GM08714 (cell line): ENCODE measurements around the gene CATSPERE.
"Not testable (repeated sequence)": the region's sequence is repeated elsewhere in the genome, so short reads cannot be mapped to it uniquely, and the experiment has no call there.

Experiments
- H3K4me3 ChIP-seq: fragments of 200-500 bp; sonication (Bioruptor generic); 2 replicates; pipeline ENCODE4 v1.5.1; 2014; ENCODE audit warnings: mild to moderate bottlenecking, low read length, inconsistent platforms
- ZNF274 ChIP-seq: IDR thresholded peaks from 2 replicates; pipeline ENCODE4 v1.6.1; 2012; ENCODE audit warnings: mild to moderate bottlenecking, low read depth, low read length

Gene CATSPERE

DNA sequence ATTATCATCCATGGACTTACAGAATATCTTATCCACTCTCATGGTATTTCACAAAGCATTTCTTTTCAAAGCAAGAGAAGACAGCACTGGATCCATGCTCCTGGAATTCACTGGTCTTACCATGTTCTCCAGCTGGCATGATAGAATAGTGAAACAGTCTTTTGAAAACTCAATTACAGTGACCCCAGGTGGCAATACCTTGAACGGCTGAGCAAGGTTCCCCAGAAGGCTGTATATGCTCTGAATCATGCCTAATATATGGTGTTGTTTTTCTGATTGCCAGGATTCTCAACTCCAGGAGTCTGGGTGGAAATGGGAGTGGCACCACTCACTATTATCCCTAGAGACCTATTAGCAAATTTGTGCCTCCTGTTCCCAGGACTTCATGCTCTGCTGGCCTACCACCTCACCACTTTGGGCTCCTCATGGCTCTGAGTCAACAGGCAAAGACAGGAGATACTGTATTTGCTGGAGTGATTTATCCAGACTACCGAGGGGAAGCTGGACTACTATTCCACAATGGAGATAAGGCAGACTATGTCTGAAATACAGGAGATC is 87.6 kb downstream of the CATSPERE start:
- TF ChIP-seq ZNF274 = no peak
- H3K4me3 ChIP-seq = no peak overlapping the region

DNA sequence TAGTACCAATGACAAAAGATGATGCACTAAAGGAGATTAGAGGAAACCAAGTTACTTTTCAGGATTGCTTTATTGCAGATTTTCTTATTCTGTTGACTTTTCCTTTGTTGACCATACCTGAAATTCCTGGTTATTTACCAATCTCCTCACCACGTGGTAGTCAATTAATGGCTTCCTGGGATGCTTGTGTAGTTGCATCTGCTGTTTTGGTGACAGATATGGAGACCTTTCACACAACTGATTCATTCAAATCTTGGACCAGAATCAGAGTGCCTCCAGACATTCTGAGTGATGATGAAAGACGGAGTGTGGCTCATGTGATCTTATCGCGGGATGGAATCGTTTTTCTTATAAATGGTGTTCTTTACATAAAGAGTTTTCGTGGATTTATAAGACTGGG is 91.3 kb downstream of the CATSPERE start:
- no peak for TF ChIP-seq ZNF274
- H3K4me3 ChIP-seq = no peak overlapping the region

DNA sequence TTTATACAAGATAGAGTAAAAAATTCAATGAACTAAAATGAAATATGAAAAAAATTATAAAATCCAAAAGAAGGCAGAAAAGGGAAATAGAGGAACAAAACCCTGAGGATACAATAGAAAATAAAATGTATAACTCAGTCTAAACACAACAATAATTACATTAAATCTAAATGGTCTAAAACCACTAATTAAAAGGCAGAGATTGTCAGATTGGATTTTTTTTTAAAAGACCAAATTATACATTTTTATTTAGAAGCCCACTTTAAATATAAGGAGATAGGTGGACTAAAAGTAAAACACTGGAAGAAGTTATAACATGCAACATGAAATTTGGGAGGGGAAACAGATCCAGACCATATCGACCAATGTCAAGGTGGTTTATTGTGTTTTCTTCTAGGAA is 95.2 kb downstream of the CATSPERE start:
- no peak for TF ChIP-seq ZNF274
- no peak overlapping the region for H3K4me3 ChIP-seq

DNA sequence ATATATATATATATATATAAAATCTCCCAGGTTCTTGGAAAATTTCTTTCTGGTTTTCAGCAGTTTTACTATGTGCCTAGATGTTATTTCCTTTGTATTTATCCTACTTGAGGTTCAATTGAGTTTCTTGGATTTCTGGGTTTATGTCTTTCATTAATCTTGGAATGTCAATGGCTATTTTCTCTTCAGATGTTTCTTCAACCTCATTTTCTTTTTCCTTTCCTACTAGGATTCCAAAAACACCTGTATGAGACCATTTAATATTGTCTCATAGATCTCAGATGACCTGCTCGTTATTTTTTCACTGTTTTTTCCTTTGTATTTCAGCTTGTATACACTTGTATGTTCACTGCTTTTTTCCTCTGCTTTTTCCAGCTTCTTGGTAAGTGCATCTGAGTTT is 96.5 kb downstream of the CATSPERE start:
- no peak for TF ChIP-seq ZNF274
- no peak overlapping the region for H3K4me3 ChIP-seq

DNA sequence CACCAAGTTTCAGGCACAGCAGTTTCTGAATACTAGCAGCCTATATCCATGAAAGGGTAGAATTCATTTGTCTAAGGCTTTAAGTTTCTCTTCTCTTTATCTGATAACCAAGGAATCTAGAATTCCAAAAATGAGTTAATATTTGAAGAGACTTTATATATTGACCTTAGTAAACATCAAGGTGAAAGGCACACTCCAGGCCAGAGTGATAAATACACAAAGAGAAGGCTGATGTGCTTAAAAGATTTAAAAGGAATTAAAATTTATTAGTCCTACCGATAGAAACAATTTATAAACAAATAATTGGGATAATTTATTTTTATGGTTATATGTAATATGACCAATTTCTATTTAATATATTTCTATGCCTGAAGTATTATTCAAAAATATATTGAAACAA is 98.5 kb downstream of the CATSPERE start:
- H3K4me3 ChIP-seq = no peak overlapping the region
- no peak for TF ChIP-seq ZNF274

DNA sequence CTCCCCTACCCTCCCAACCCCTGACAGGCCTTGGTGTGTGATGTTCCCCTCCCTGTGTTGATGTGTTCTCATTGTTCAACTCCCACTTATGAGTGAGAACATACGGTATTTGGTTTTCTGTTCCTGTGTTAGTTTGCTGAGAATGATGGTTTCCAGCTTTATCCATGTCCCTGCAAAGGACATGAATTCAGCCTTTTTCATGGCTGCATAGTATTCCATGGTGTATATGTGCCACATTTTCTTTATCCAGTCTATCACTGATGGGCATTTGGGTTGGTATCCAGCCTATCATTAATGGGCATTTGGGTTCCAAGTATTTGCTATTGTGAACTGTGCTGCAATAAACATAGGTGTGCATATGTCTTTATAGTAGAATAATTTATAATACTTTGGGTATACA is 101.8 kb downstream of the CATSPERE start:
- not testable (repeated sequence) for H3K4me3 ChIP-seq

DNA sequence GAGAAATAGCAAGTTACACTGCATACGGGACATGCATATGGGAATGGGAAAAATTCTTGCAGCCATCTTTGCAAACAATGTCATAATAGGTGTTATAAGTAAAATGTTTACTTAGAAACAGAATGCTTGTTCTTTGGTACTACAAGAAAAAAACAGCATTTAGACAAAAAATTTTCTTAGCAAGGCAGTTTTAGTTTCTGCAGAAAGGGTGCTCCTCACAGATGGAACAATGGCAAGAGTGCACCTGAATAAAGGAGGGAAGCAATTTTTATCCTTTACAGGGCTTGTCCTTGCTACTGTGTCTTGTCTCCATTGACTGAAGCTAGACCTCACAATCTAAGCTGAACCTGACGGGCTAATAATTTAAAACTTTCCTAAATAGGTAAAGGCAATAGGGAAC is 112.7 kb downstream of the CATSPERE start:
- TF ChIP-seq ZNF274 = no peak
- no peak overlapping the region for H3K4me3 ChIP-seq

DNA sequence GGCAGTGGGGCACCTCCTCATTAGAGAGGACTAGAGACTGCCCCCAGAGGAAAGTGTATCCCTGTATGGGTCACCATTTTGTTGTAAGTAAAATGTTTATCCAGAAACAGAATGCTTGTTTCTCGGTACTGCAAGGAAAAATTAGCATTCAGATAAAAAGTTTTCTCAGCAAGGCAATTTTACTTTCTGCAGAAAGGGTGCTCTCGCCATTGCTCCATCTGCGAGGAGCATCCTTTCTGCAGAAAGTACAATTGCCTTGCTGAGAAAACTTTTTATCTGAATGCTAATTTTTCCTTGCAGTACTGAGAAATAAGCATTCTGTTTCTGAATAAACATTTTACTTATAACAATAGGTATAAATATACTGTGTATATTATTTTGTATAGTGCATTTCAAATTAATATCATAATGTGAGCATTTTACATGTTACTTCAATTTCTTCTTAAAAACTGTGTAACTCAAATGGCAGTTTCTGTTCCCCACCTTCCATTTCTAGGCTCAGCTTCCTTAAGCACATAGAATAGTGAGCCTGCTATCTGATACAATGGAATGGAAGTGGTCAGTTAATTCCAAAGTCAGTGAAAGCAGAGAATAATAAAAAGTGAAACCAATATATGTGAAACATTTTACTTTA is 115.3 kb downstream of the CATSPERE start:
- TF ChIP-seq ZNF274 = no peak
- no peak overlapping the region for H3K4me3 ChIP-seq

DNA sequence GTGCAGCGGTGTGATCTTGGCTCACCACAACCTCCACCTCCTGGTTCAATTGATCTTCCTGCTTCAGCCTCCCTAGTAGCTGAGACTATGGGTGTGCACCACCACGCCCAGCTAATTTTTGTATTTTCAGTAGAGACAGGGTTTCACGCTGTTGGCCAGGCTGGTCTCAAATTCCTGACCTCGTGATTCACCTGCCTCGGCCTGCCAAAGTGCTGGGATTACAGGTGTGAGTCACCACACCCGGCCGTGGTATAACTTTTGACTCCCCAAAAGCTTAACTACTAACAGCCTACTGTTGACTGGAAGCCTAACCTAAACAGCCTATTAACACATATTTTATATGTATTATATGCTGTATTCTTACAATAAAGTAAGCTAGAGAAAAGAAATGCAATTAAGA is 117.1 kb downstream of the CATSPERE start:
- H3K4me3 ChIP-seq = not testable (repeated sequence)

DNA sequence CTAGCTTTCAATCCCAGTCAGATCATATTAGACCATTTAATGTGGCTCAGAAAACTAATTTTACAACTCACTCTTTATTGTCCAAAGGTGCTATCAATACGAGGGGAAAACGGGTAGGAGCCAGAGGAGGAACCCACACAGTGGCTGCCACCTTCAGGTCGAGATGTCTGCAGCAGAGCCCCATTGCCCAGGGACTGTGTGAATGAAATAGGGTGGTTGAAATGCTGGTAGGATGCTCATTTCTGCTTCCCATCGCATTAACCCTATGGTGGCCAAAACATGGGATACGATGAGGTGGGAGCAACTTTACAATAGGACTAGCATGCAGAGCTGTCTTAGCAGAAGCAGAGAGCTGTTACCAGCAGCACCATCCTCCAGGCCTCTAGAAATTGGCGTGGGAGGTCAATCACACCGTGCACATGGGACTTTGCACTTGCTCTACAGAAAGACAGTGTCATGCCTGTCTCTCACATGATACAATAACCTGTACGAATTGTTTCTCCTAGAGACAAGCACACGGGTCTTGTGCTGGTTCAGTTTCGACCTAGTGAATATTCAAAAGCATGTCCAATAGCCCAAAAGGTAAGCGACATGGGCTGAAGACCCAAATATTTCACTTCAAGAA is 122.4 kb downstream of the CATSPERE start:
- TF ChIP-seq ZNF274 = no peak
- no peak overlapping the region for H3K4me3 ChIP-seq

DNA sequence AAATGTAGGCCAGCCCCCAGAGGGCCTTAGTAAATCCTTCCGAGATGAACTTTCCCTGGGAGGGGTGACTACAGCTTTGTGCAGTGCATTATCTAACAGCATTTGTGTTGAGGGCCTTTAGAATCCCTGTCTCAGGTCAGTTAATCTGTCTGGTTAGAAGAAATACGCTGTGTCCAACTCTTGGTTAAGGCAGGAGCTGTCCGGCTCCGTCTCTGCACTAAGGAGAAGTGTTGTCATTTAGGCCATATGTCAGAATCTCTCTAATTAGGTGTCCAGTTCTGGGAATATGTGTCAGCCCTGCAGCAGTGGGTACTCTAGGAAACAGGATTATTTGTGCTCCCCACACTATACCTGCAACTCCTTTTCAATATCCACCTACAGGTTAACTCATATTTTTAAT is 124.8 kb downstream of the CATSPERE start:
- TF ChIP-seq ZNF274 = no peak
- H3K4me3 ChIP-seq = no peak overlapping the region

DNA sequence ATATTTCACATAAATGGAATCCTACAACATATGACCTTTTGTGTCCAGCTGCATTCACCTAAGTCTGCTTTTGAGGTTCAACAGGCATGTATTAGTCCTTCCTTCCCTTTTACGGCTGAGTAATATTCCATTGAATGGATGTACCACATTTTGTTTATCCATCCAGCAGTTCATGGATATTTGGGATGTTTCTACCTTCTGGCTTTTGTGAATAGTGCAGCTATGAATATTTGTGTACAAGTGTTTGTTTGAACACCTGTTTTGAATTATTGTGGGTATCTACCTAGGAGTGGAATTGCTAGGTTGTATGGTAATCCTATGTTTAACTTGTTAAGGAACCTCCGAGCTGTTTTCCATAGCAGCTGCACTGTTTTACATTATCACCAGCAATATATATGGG is 129.6 kb downstream of the CATSPERE start:
- no peak overlapping the region for H3K4me3 ChIP-seq
- TF ChIP-seq ZNF274 = no peak

DNA sequence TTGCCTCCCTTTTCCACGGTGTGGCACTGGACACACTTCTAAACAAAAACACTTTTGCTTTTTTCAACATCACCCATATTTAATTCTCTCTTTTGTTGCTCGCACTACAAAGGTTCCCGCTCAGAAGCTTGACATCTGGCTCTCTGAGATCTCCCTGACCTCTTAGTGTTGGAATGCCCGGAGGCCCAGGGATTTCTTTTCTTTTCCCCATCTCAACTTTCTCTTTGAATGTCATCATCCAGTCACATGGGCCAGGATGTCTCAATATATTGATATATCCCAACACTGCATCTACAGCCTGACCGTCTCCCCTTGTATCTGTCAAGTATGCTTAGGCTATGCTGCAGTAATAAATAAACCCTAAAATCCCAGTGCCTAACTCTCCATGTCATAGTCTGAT is 137.5 kb downstream of the CATSPERE start:
- H3K4me3 ChIP-seq = no peak overlapping the region
- TF ChIP-seq ZNF274 = no peak

DNA sequence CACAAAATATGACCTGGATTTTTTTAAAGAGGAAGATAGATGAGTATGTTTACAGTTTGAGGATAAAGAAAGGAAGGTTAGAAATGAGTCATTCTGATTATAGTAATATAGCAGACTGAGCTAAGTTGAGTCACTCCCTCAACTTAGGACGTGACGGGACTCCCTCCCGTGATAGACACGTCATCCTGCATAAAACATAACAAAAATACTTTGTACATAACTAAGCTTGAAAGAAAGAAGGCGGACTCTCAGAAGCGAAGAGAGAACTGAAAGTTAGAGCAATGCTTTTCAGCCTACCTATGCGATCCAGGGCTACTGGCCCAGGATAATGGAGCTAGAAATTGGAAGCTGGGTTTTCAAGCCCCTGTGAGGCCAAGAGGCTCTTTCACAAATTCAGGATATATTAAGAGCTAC is 138.9 kb downstream of the CATSPERE start:
- no peak for TF ChIP-seq ZNF274
- H3K4me3 ChIP-seq = no peak overlapping the region

DNA sequence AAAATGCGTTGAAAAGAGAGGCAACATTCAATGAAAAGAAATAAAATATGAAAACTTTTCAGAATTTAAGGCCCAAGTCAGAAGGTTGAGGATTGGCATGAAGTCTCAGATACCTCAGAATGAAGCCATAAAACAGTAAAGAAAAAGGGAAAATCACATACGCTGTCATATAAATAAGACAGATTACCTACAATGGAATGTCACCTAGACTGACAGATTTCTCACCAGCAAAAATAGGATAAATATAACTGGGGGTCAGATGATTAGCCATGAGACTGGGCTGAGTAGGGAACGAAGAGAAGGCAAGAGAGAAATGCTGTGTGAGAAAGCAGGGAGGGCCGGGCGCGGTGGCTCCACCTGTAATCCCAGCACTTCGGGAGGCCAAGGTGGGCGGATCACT is 140.3 kb downstream of the CATSPERE start:
- TF ChIP-seq ZNF274 = no peak
- no peak overlapping the region for H3K4me3 ChIP-seq

DNA sequence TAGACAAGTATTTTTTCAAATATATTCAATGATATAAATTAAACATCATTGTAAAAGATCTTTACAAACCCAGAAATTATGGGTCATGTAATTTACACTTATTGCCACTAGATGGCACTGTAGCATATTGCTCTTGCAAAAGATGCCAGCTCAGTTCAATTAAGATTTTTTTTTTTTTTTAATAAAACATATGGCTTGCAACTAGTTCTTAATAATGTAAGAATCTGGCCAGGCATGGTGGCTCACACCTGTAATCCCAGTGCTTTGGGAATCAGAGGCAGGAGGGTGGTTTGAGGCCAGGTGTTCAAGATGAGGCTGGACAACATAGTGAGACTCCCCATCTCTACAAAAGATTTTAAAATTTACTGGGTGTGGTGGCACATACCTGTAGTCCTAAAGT is 142.4 kb downstream of the CATSPERE start:
- no peak for TF ChIP-seq ZNF274
- H3K4me3 ChIP-seq = no peak overlapping the region
